Osteoblast (primary cell): ENCODE data around the gene CCDC28B. TPM values are rescaled to one million over a fixed set of nuclear protein-coding genes. Genes with fewer than 3 reads are reported as not detected.

Source experiments
- DNase-seq: peaks from one replicate; pipeline ENCODE4 v3.0.0; 2011; ENCODE audit warnings: low spot score, mixed read lengths; ENCODE audit not compliant: insufficient read length; ENCODE audit errors: missing footprints
- H2AFZ ChIP-seq: 2 replicates; pipeline ENCODE4 v1.6.0; 2011; ENCODE audit warnings: mild to moderate bottlenecking, low read length
- H3K27ac ChIP-seq: 2 replicates; pipeline ENCODE4 v1.5.1; 2011; ENCODE audit warnings: mild to moderate bottlenecking, low read depth, low read length, moderate library complexity
- H3K27me3 ChIP-seq: 2 replicates; pipeline ENCODE4 v1.6.0; 2012; ENCODE audit warnings: mild to moderate bottlenecking, control low read depth, inconsistent platforms, low read length, moderate library complexity; ENCODE audit not compliant: insufficient read depth
- H3K36me3 ChIP-seq: 2 replicates; pipeline ENCODE4 v1.5.1; 2011; ENCODE audit warnings: mild to moderate bottlenecking, low read length, control low read depth, moderate library complexity; ENCODE audit not compliant: insufficient read depth
- H3K4me1 ChIP-seq: 2 replicates; pipeline ENCODE4 v1.5.1; 2011; ENCODE audit warnings: mild to moderate bottlenecking, low read length, control low read depth, moderate library complexity; ENCODE audit not compliant: insufficient read depth
- H3K4me2 ChIP-seq: 2 replicates; pipeline ENCODE4 v1.6.0; 2011; ENCODE audit warnings: mild to moderate bottlenecking, low read length; ENCODE audit not compliant: insufficient read depth
- H3K4me3 ChIP-seq: fragments of 200-600 bp; sonication (generic); 3 replicates; pipeline ENCODE4 v1.5.1; 2012; ENCODE audit warnings: mild to moderate bottlenecking, low read length, inconsistent platforms; ENCODE audit not compliant: insufficient read depth
- H3K79me2 ChIP-seq: 2 replicates; pipeline ENCODE4 v1.6.0; 2012; ENCODE audit warnings: mild to moderate bottlenecking, low read length, control low read depth, inconsistent platforms; ENCODE audit not compliant: insufficient read depth
- H3K9me3 ChIP-seq: 2 replicates; pipeline ENCODE4 v1.5.1; 2011; ENCODE audit warnings: low read depth, low read length, control low read depth
- H4K20me1 ChIP-seq: 2 replicates; pipeline ENCODE4 v1.6.0; 2012; ENCODE audit warnings: mild to moderate bottlenecking, low read length, control low read depth; ENCODE audit not compliant: insufficient read depth
- total RNA-seq: library from RNA; depleted of rRNA; stranded (reverse); fragments of >200 nt; gene quantifications from 2 replicates; pipeline ENCODE4 v1.2.3, GENCODE V29; 2012
- TF ChIP-seq, protein P1 (sequence below): IDR thresholded peaks from 2 replicates; pipeline ENCODE4 v1.5.1; 2011; ENCODE audit warnings: mild to moderate bottlenecking, low read depth, low read length, moderate library complexity; ENCODE audit errors: extremely low read depth

The CCDC28B gene
- total RNA-seq, 1 donor = 8.0 TPM

DNA sequence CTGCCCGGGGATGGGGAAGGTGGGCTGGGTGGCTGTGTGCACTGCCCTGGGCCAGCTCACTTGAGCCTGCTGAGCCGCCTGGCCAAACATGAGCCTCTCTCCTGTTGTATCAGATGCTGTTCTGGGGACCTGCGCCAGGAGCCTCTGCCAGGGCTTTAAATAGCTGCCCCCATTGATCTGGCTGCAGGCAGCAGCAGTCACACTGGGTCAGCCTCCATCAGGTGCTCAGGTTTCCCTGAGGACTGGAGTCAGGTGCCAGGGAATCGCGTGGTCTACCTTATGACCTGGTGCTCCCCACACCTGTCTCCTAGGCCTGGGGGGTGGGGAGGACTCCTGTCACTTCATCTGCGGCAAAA is 700 bp upstream of the CCDC28B start:
- peak; percentile 45 for DNase-seq
- Histone ChIP-seq H3K27me3 (no peaks in the 10 kb centered on the region), H3K9me3 (no peaks in the 10 kb centered on the region), H3K4me1 (peaks cover 34% of the 10 kb centered on the region), H4K20me1 (peaks cover 22% of the 10 kb centered on the region), H2AFZ (no peak overlapping the region), H3K4me3 (peak overlapping the region; percentile 86), H3K79me2 (no peaks in the 10 kb centered on the region), H3K4me2 (peak overlapping the region; percentile 99), H3K36me3 (peaks cover 48% of the 10 kb centered on the region), H3K27ac (peak overlapping the region; percentile 99)
- TF ChIP-seq, protein P1, sequence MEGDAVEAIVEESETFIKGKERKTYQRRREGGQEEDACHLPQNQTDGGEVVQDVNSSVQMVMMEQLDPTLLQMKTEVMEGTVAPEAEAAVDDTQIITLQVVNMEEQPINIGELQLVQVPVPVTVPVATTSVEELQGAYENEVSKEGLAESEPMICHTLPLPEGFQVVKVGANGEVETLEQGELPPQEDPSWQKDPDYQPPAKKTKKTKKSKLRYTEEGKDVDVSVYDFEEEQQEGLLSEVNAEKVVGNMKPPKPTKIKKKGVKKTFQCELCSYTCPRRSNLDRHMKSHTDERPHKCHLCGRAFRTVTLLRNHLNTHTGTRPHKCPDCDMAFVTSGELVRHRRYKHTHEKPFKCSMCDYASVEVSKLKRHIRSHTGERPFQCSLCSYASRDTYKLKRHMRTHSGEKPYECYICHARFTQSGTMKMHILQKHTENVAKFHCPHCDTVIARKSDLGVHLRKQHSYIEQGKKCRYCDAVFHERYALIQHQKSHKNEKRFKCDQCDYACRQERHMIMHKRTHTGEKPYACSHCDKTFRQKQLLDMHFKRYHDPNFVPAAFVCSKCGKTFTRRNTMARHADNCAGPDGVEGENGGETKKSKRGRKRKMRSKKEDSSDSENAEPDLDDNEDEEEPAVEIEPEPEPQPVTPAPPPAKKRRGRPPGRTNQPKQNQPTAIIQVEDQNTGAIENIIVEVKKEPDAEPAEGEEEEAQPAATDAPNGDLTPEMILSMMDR = no peak

DNA sequence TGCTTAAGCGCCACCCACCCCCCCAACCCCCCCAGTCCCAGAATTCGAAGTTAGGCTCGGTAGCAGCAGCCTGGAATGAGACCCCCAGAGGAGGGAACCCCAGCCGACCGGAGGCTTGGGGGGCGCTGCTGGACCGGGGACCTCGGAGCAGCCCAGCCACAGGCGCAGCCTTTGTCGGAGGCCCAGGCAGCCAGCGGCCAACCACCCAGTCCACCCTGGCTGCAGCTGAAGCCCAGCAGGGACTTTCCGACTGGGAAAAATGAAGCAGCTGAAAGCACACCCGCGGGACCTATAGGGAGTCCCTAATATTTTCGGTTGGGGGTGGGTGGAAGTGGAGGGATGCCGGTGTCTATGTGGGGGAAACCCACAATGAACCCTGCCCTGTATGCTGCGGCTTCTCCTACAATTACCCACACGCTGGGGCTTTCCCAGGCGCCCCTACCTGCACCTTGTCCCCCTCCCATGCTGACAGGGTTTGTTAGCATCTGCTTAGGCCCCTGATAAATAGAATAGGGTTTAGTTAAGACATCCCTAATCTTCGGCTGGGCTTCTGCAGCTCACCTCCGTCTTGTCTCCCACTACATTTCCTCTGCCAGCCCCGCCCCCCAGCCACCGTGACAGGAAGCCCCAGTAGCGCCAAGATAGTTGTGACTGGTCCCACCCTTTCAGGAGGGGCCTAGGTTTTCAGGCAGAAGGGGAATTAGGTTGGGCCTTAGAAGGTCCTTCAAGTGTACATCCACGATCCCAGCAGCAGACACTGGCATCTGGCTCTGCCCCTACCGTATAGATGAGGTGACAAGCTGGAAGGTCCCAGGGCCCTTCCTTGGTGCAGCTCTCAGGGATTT is 838 bp downstream of the CCDC28B start:
- peaks cover 16% of the 10 kb centered on the region for H4K20me1 ChIP-seq
- peaks cover 41% of the 10 kb centered on the region for H3K4me1 ChIP-seq
- H3K36me3 ChIP-seq = peaks cover 33% of the 10 kb centered on the region
- TF ChIP-seq, protein P1 = no peak
- peak overlapping the region; percentile 86 for H3K4me3 ChIP-seq
- H3K4me2 ChIP-seq = peak overlapping the region; percentile 99
- peak overlapping the region; percentile 99 for H3K27ac ChIP-seq
- peak overlapping the region; percentile 66 for H2AFZ ChIP-seq
- peak; percentile 84 for DNase-seq
- H3K79me2 ChIP-seq = peaks cover 5% of the 10 kb centered on the region
- H3K9me3 ChIP-seq = no peaks in the 10 kb centered on the region
- H3K27me3 ChIP-seq = no peaks in the 10 kb centered on the region

DNA sequence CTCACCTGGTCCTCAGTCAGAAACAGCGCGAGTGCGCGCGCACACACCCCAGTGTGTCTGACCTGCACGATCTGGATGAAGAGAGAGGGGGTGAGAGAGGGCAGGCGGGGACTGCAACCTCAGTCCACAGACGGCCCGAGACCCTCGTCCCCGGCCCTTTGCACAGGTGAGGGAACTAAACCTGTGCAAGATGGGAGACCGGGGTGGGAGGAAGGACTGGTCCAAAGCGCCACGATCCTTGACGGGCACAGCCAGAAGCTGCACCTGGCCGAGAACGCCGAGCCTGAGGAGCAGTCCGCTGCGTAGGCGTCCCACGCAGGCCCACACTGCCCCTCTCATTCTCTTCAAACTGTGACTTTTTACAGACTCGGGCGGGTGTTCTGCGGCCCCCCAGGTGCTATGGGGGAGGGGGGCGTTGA is 4.6 kb downstream of the CCDC28B start:
- H3K9me3 ChIP-seq = no peaks in the 10 kb centered on the region
- no peaks in the 10 kb centered on the region for H3K27me3 ChIP-seq
- peaks cover 30% of the 10 kb centered on the region for H3K4me1 ChIP-seq
- peak; percentile 71 for DNase-seq
- TF ChIP-seq, protein P1 = no peak
- peak overlapping the region; percentile 99 for H3K4me2 ChIP-seq
- H4K20me1 ChIP-seq = no peaks in the 10 kb centered on the region
- H3K27ac ChIP-seq = peak overlapping the region; percentile 89
- H3K4me3 ChIP-seq = peak overlapping the region; percentile 92
- peak overlapping the region; percentile 32 for H2AFZ ChIP-seq
- peaks cover 4% of the 10 kb centered on the region for H3K36me3 ChIP-seq
- peaks cover 8% of the 10 kb centered on the region for H3K79me2 ChIP-seq

DNA sequence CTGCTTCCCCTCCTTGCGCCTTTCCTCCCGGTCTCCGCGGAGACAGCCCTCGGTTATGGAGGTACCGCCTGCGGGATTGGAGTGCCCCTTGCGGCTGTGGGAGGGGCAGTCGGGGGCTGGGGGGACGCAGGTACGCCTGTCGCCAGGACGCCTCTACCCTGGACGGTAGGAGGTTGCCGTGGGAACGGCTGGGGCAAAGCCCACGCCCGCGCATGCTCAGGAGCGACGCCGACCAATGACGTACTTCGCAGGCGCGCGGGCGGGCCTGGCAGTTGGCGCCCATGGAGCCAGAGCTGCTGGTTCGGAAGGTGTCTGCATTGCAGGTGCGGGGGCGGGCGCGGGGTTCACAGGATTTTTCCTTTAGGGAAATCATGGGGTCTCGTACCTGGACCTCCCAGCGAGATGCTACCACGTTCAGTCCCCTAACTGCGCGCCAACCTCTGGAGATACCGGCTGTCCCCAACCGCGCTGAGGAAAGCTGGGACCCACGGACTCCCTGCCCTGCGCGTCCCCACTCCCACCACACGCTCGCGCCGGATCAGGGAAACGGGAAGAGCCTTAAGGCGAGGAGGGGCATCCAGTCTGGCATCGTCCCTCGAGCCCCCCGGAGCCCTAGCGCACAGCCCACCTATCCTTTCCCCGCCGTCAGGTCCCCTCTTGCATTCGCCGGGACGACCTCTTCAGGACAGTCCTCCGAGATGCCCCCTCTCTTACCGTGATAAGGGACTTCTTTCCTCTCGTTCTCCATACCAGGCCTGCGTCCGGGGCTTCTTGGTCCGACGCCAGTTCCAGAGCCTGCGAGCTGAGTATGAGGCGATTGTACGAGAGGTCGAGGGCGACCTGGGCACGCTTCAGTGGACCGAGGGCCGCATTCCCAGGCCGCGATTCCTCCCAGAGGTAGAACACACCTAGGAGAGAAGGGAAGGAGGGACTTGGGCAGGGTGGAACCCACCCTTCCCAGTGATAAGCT is 5.3 kb downstream of the CCDC28B start, which contains the start of gene IQCC:
Gene IQCC, plus strand, starts transcription at position 271 of the 970 bp plus-strand sequence. Its CDS starts 11 bp downstream, at position 282.
- DNase-seq = peak; percentile 98
- Histone ChIP-seq H3K4me2 (peak within 1 kb of the TSS; percentile 99), H3K36me3 (peaks cover 4% of the 10 kb centered on the region), H4K20me1 (no peaks in the 10 kb centered on the region), H3K4me1 (peaks cover 23% of the 10 kb centered on the region), H3K27ac (peak within 1 kb of the TSS; percentile 89), H3K4me3 (peak within 1 kb of the TSS; percentile 92), H3K9me3 (no peaks in the 10 kb centered on the region), H3K79me2 (peaks cover 8% of the 10 kb centered on the region), H2AFZ (peak within 1 kb of the TSS; percentile 86), H3K27me3 (no peaks in the 10 kb centered on the region)
- TF ChIP-seq, protein P1 = no peak
